GM12872 (cell line): ENCODE results near the gene PLA2G3.

ENCODE experiments used
- TF ChIP-seq, protein P1 (sequence below): IDR thresholded peaks from 3 replicates; pipeline ENCODE4 v1.5.1; 2011; ENCODE audit warnings: low read depth, mild to moderate bottlenecking, low read length, moderate library complexity; ENCODE audit not compliant: insufficient read depth

Gene PLA2G3

DNA sequence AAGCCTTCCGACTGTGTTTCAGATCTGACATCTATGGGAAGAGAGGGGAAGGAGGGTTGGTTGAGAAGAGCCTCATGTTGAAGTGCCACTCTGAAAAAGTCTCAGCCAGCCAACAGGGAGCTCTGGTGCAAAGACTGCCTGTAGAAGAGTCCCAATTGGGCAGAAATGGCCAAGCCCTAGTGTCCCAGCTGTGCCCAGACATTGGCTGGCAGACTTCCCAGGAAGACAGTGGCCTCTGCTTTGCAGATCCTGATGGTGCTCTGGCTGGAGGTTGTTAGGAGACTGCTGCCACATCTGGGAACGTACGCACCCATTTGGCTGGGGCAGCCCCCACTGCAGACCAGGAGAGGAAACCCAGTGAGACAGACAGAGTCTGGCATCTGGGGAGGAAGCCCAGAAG lies 3.2 kb upstream of the PLA2G3 start:
- TF ChIP-seq, protein P1, sequence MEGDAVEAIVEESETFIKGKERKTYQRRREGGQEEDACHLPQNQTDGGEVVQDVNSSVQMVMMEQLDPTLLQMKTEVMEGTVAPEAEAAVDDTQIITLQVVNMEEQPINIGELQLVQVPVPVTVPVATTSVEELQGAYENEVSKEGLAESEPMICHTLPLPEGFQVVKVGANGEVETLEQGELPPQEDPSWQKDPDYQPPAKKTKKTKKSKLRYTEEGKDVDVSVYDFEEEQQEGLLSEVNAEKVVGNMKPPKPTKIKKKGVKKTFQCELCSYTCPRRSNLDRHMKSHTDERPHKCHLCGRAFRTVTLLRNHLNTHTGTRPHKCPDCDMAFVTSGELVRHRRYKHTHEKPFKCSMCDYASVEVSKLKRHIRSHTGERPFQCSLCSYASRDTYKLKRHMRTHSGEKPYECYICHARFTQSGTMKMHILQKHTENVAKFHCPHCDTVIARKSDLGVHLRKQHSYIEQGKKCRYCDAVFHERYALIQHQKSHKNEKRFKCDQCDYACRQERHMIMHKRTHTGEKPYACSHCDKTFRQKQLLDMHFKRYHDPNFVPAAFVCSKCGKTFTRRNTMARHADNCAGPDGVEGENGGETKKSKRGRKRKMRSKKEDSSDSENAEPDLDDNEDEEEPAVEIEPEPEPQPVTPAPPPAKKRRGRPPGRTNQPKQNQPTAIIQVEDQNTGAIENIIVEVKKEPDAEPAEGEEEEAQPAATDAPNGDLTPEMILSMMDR, result no peak

DNA sequence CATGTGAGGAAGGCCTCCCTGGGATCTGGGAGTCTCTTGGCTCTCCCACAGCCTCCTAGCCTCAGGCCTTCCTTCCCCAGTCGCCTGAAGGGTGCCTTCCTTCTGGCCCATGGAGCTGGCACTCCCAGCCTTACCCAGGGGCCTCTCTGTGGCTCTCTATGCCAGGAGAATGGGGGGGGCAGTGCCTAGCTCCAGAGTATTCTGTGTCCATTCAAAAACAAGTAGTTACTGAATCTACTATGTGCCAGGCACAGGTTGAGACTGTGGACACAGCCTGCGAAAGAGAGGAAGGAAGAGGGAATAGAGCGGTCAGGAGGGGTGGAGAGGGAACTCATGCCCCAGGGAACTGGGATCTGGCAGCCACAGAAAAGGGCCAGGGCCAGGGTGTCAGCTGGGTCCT lies 2.7 kb upstream of the PLA2G3 start:
- TF ChIP-seq, protein P1, result no peak

DNA sequence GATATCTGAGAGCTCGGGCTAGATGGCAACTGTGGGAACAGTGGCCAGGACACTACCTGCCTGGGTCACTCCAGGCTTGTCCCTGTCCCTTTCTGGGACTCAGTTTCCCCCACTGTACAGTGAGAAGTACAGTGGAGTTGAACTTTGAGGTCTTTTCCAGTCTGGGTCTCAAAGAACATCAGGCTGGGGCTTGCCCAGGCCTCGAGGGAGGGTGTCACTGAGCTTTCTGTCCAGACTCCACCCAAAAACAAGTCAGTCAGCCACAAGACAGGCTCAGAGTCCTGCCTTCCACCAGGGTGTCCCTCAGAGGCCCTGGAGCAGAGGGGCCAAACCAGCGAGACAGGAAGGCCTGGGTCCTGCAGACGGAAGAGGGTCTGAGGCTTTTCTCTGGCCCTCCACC lies 2.0 kb upstream of the PLA2G3 start:
- TF ChIP-seq, protein P1, result no peak

DNA sequence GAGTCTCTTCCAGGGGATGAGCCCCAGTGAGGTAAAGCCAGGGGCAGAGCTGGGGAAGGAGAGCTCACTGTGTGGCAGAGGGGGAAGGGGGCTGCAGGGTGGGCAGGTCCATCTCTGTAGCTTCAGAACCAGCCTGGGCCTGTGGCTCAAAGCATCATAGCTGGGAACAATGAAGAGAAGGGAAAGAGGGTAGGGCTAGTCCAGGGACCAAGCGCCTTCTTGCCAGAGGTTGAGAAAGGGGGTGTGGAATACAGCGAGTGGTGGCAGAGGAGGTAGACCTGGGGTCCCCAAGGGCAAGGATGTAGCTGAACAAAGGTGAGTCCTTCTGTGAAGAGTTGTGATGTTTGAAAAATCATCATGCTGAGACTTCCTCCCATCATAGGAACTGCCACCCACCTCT lies 1.2 kb upstream of the PLA2G3 start:
- TF ChIP-seq, protein P1, result no peak

DNA sequence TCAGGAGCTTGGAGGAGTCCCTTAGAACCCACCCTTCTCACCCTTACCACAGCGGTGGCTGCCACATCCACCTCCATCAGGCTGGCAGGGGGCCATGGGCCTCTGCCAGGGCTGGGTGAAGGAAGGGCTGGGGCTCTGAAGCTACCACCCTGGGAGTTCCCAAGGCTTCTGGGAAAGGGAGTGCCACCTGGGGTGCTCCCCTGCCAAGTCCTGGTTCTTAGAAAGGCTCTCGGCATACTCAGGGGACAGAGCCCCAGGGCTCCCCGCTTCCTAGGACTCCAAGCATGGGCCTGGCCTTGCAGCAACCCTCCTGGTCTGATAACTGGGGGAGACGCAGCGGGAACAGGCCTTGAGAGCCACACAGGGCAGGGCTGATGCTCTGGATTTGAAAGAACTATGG lies 438 bp upstream of the PLA2G3 start:
- TF ChIP-seq, protein P1, result no peak

DNA sequence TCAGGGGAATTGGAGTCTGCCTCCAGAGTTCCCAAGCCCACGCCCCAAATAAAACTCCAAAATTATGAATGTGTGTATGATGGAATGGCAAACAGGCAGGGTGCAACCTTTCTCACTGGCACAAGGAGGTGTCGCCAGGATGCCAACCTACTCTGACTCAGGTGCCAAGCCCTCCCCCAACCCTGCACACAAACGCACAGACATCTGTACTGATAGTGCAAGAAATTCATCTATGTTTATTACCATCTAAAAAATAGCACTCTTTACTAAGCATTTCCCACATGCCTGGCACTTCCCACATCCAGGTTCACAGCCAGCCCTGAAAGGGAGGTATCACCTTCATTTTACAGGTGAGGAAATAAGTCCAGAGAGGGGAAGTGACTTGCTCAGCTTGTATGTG lies 1.2 kb downstream of the PLA2G3 start:
- TF ChIP-seq, protein P1, result no peak

DNA sequence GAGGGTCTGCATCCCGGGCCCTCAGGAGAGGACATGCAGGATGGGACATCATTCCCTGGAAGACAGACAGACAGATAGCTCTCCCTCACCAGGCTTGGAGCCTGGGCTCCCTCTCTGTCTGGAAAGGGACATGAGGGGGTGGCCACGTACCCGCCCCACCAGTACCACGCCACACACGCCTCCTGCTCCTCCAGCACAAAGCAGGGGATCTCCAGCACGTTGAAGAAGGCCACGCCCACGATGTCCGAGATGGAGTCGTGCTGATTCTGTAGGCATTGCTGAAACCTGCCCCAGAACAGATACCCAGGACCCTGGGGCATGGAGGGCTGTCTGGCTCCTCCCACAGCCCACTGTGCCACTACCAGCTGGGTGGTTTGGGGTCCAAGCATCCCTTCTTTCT lies 2.2 kb downstream of the PLA2G3 start:
- TF ChIP-seq, protein P1, result no peak

DNA sequence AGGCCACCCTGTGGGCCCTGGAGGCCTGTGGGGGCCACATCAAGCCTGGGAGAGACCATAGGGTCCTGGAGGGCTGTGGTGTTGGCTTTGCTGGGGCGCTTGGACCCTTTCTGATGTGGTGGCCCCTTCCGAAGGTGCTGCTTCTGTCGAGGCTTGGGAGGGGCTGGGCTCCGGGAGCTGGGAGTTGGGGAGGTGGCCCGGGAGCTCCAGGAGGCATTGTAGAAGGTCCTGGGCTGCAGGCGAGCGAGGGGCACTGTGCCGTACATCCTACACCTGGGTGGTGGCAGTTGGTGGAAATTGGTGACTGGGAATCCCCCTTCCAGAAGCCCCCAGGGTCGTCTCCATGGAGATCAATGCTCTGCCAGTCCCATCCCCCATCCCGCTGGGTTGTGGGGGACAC lies 2.6 kb downstream of the PLA2G3 start:
- TF ChIP-seq, protein P1, result no peak
